HG02840 (cell line): ENCODE results near the gene THG1L.
"Not testable (repeated sequence)": the region's sequence is repeated elsewhere in the genome, so short reads cannot be mapped to it uniquely, and the experiment has no call there.

Experiments used
- ATAC-seq: cut with Tn5 transposase; IDR thresholded peaks from one replicate; pipeline ENCODE4 v1.9.1; 2021; ENCODE audit warnings: mild to moderate bottlenecking, moderate library complexity, moderate number of reproducible peaks; ENCODE audit not compliant: unreplicated experiment, low FRiP score

THG1L gene

GRCh38 chr5:157731272-157732129, at the start of gene THG1L:
TSS of gene THG1L (plus strand) at chr5:157731420. CDS start at chr5:157731441, 21 bp downstream.
- ATAC-seq = peak; percentile 93

DNA sequence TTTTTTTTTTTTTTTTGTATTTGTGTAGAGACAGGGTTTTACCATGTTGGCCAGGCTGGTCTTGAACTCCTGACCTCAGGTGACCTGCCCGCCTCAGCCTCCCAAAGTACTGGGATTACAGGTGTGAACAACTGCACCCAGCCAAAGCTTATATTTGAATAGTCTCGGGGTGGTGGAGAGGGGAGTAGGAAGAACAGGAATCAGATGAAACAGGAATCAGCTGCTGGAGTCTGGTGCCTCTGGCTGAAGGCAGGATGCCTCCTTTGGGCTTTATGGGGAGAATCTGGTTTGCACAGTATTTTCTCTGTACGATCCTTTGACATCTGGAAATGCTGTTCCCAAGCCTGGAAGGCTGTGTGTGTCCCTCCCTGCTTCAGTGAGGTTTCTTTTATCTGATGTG, 49.0 kb upstream of the THG1L start:
- ATAC-seq = no peak

GRCh38 chr5:157686276-157687197, 44.7 kb upstream of the THG1L start:
- ATAC-seq = not testable (repeated sequence)

- no peak for ATAC-seq
Observed at GRCh38 chr5:157687198-157687554, 44.0 kb upstream of the THG1L start.

DNA sequence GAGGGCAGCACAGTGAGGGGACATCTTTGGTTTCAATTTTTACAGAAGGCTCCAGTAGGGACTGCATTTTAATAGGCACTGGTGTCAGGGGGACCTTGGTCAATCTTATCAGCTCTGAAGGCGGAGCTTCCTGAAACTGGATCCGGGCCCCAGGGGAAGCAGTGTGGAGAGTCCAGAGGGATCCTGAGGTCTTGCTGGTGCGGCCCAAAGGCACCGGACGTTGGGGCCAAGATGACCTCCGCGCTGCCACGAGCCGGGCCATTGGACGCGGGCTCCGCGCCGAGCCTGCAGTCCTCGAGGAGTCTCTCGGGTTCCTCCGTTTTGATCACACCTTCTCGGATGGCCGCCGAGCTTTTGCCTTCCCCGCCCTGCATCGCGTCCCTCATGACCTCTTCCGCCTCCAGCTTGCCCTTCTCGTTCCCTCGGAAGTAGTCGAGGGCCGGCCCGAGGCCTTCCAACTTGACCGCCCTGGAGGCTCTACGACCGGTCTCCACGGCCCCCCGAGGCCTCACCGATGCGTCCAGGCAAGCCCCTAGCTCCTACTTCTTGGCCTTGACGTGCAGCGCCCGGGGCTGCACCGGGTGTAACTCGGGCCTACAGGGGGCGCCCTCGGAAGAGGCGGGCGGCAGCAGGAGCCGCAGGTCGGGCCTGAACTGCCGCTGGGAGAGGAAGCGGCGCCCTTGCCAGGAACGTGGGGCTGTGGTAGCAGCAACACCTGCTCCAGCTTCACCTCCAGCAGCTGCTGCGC, 41.1 kb upstream of the THG1L start:
- no peak for ATAC-seq

DNA sequence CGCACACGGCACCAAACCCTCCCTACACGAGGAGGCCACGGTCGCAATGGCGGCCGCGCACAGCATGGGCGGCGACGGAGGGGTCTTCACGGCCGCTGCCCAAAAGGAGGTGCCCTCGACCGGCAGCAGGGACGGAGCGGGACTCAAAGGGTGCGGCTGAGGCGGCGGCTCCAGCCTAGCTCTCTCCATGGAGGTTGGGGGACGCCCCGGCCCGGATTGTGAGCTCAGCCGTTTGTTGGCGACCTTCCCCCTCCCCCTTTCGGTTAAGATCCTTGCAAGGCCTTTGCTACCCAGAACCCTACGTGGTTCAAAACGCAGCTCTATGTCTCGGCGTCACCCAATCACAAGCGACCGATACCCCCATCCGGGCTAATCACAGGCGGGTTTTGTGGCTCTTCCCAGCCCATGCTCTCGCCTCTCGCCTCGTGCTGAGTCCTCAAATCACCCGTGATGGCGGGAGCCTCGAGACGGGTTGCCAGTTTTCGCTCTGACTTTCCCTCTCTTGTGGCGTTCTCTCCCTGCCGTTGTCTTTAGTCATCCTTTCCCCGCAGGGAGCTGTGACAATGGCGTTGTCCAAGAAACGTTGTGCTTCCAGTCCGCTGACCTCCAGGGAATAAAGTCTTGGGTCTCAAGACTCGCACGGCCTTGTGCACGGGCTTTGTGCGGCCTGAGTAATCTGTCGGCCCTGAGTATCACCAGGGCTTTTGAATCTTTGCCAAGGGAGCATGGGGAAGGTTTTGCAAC, 40.4 kb upstream of the THG1L start:
- no peak for ATAC-seq

DNA sequence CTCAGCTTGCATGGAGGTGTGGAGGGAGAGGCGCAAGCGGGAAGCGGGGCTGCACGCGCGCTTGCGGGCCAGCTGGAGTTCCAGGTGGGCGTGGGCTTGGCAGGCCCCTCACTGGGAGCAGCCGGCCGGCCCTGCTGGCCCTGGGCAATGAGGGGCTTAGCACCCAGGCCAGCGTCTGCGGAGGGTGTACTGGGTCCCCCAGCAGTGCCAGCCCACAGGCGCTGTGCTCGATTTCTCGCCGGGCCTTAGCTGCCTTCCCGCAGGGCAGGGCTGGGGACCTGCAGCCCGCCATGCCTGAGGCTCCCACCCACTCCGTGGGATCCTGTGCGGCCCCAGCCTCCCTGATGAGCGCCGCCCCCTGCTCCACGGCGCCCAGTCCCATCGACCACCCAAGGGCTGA, 37.4 kb upstream of the THG1L start:
- not testable (repeated sequence) for ATAC-seq

- ATAC-seq = not testable (repeated sequence)
Observed at GRCh38 chr5:157696154-157696553, 35.1 kb upstream of the THG1L start.

DNA sequence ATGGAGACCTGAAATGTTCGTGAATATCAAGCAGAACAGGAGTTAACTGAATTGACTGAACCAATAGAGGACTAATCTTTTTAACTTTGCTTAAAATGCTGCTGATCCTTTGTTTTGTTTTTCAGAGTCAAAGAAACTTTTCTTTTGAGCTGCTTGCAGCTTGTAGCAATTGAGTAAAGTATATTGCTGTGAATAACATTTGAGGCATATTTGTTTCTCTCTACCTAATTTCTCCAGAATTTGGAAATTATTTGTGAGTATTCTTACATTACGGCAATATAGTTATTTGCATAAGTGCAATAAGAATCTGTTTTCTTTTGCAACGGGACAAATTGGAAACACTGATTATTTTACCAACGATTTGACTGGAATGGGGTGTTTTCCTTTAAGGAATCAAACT, 32.5 kb upstream of the THG1L start:
- ATAC-seq = not testable (repeated sequence)

GRCh38 chr5:157703736-157704135, 27.5 kb upstream of the THG1L start:
- no peak for ATAC-seq

GRCh38 chr5:157708866-157709265, 22.4 kb upstream of the THG1L start:
- ATAC-seq = no peak

- ATAC-seq = no peak
Observed at GRCh38 chr5:157709346-157709745, 21.9 kb upstream of the THG1L start.

- ATAC-seq = no peak
Observed at GRCh38 chr5:157710431-157710830, 20.8 kb upstream of the THG1L start.

- ATAC-seq = no peak
Observed at GRCh38 chr5:157710882-157711281, 20.3 kb upstream of the THG1L start.

DNA sequence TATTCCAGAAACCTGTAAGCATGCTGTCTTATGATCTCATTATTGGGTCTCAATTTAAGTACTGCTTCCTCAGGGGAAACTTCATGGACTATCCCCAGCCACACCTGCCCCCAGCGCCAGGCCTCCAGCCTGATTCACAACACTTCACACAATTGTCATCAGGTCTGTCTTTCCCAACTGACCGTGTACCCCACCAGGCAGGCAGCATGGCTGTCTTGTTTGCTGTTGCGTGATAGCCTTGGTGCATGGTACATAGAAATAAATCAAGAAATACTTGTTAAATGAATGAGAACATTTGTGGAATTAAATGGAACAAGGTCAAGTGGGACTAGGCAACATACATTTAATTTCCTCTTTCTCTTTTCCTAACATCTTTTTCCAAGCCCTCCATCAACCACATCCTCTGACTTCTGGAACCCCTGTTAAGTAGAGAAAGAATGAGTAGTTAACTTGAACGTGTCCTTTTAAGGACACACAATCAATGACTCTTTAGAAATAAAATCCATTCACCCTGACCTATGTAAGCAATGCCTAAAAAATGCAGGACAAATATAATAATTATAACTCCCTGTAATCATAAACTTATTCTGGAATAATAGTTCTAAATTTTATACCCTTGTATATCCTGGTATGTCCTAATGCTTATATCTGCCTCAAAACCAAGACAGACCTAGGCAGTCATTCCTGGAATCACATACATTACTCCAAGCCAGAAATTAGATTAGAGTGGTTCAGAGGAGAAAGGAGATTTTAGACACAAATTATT, 17.2 kb upstream of the THG1L start:
- ATAC-seq = no peak

- ATAC-seq = no peak
Observed at GRCh38 chr5:157714596-157714864, 16.7 kb upstream of the THG1L start.

DNA sequence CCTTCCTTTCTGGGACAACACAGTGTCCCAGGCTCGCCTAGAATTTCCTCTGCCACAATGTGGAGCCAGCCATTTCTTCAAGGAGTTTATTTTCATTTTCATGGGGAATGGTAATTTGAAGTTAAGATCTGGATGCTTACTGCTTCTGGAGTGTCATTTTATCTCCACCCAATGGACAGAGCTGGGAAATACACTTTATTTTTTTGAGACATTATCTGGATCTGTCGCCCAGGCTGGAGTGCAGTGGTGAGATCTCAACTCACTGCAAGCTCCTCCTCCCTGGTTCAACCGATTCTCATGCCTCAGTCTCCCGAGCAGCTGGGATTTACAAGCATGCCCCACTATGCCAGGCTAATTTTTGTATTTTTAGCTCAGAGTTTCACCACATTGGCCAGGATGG, 12.7 kb upstream of the THG1L start:
- no peak for ATAC-seq

GRCh38 chr5:157719245-157719644, 12.0 kb upstream of the THG1L start:
- no peak for ATAC-seq

- ATAC-seq = no peak
Observed at GRCh38 chr5:157721159-157721558, 10.1 kb upstream of the THG1L start.

GRCh38 chr5:157722895-157723294, 8.3 kb upstream of the THG1L start:
- not testable (repeated sequence) for ATAC-seq
